Pancreas (tissue), 10 donors: ENCODE results near the gene MRNIP. TPM values are rescaled to one million over a fixed set of nuclear protein-coding genes. Genes with fewer than 3 reads are reported as not detected.

ENCODE experiments used
- ATAC-seq, 4 donors: fragments of 200-7000 bp; cut with Tn5 transposase; one replicate each; pipeline versions ENCODE4 v1.8.0 to v1.9.1; 2020; ENCODE audit warnings: mild to moderate bottlenecking in 4 of 4, moderate library complexity in 4 of 4
- DNase-seq, 6 donors: peaks; one replicate each; pipeline ENCODE4 v3.0.0-alpha.2; 2020
- FAIRE-seq: peaks from 2 replicates; lab custom pipeline; 2012; peaks lifted over from hg19 to GRCh38; lab: Jason Lieb, UNC
- H3K27ac ChIP-seq, 4 donors: fragments of 200-600 bp; sonication (generic); 1 replicate in 3 of 4; 2 replicates in 1 of 4; pipeline versions ENCODE4 v1.5.0 to v1.8.0; 2020
- H3K27me3 ChIP-seq, 4 donors: fragments of 200-600 bp; one replicate each; pipeline ENCODE4 v1.8.0; 2021
- H3K36me3 ChIP-seq, 3 donors: fragments of 200-600 bp; sonication (generic) in 1 of 3; one replicate each; pipeline versions ENCODE4 v1.5.0 to v1.8.0; 2020 to 2021
- H3K4me1 ChIP-seq, 3 donors: fragments of 200-600 bp; one replicate each; pipeline ENCODE4 v1.8.0; 2021
- H3K4me3 ChIP-seq, 4 donors: fragments of 200-600 bp; sonication (generic) in 2 of 4; one replicate each; pipeline versions ENCODE4 v1.5.0 to v1.8.0; 2020 to 2021
- H3K9me3 ChIP-seq, 4 donors: fragments of 200-600 bp; one replicate each; pipeline ENCODE4 v1.8.0; 2021
- WGBS, 2 donors: extraction: QIAGEN DNeasy Blood & Tissue Kit; methylation state at CpG; one replicate each; pipeline ENCODE4 v1.1.7; 2013; 5-methylcytosine and 5-hydroxymethylcytosine counted together
- intact Hi-C, 3 donors: fragments of 100-400 bp; cut with DNase I; formaldehyde crosslinking; loops; one replicate each; pipeline versions ENCODE4 v1.11.1 to v1.14.2; 2022
- polyA plus RNA-seq, 2 donors: library from polyadenylated mRNA; stranded (reverse); fragments of 200-250 nt; gene quantifications; one replicate each; pipeline ENCODE4 v1.2.3, GENCODE V29; 2013
- total RNA-seq, 6 donors: library from RNA; stranded (reverse); fragmentation: NEBNext Ultra II Directional in 4 of 6; extraction: Animal tissue kit (Norgen Biotek cat#: 25700) in 4 of 6; gene quantifications; one replicate each; pipeline versions ENCODE4 v1.2.1 to v1.2.4, GENCODE V29; 2021 to 2023
- TF ChIP-seq, protein P1 (sequence below), 4 donors: fragments of 200-600 bp; sonication (generic) in 3 of 4; IDR thresholded peaks; one replicate each; pipeline versions ENCODE4 v1.5.0 to v1.8.0; 2021; ENCODE audit warnings: antibody characterized with exemption in 4 of 4
- donor health status: healthy with polysubstance abuse.
- donor health status: DM: no; HTN: no; CAD: no; lungs with moderate emphysema.
- donor health status: DM: no; HTN: no; CAD: no.
- donor health status: control.
- donor health status: control.
- donor health status: Bipolar disorder and iron deficiency.
- donor health status: DM: yes; HTN: yes; CAD: no.
- donor health status: DM: no; HTN: no; CAD: no.
- donor health status: DM: no; HTN: no; CAD: no.
- donor health status: DM: yes; HTN: yes; CAD: no.

The MRNIP gene
- total and polyA plus RNA-seq, 8 donors, result 8.6 to 53.1 (median 16.9) TPM

DNA sequence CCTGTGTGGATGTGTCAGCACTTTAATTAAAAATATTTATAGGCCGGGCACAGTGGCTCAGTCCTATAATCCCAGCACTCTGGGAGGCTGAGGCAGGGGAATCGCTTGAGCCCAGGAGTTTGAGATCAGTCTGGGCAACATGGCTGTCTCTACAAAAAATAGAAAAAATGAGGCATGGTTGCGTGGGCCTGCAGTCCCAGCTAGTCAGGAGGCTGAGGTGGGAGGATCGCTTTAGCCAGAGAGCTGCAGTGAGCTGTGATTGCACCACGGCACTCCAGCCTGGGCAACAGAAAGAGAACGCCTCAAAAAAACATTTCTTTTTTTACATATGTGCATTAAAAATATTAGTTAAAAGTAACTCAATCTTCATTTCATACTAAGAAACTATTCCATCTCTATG is 42.8 kb upstream of the MRNIP start:
- peaks cover 0 to 22% (median 10%) of the 10 kb centered on the region in 3 donors for H3K36me3 ChIP-seq
- H3K4me3 ChIP-seq, result no peak overlapping the region
- H3K27ac ChIP-seq, result no peak overlapping the region
- no peaks in the 10 kb centered on the region for H3K27me3 ChIP-seq
- H3K4me1 ChIP-seq, result peaks cover 0 to 3% (median 3%) of the 10 kb centered on the region in 3 donors
- no peak for DNase-seq
- intact Hi-C loops, result loop anchor here in 1 of 3 donors (5.0 kb wide), 1 partner anchor 99 kb away; no protein-coding TSS in a partner anchor
- TF ChIP-seq, protein P1, sequence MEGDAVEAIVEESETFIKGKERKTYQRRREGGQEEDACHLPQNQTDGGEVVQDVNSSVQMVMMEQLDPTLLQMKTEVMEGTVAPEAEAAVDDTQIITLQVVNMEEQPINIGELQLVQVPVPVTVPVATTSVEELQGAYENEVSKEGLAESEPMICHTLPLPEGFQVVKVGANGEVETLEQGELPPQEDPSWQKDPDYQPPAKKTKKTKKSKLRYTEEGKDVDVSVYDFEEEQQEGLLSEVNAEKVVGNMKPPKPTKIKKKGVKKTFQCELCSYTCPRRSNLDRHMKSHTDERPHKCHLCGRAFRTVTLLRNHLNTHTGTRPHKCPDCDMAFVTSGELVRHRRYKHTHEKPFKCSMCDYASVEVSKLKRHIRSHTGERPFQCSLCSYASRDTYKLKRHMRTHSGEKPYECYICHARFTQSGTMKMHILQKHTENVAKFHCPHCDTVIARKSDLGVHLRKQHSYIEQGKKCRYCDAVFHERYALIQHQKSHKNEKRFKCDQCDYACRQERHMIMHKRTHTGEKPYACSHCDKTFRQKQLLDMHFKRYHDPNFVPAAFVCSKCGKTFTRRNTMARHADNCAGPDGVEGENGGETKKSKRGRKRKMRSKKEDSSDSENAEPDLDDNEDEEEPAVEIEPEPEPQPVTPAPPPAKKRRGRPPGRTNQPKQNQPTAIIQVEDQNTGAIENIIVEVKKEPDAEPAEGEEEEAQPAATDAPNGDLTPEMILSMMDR (IDR thresholded peaks at IDR 0.05), result no peak
- no peaks in the 10 kb centered on the region for H3K9me3 ChIP-seq
- 89 to 94% methylated on average over 6 of the region's 6 CpGs for WGBS, 2 donors
- no peak for ATAC-seq
- no peak for FAIRE-seq

DNA sequence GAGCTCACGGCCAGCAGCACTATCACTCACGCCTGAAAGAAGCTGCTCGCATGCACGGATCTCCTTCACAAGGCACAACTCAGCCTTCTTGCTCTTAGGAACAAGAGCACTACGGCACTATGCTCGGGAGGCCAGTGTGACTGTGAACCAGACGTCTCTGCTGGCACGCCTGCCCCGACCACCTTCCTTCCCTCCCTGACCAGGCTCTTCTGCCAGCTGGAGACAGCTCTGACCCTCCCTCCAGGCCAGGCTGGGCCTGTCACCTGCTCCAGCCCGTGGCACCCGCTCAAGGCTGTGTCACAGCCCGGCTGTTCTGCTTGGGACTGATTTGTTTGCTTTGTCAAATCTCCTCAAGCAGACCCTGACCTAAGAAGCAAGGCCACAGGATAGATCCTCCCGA is 42.1 kb upstream of the MRNIP start:
- H3K27ac ChIP-seq, result no peak overlapping the region
- 39 to 40% methylated on average over 13 of the region's 13 CpGs for WGBS, 2 donors
- peaks cover 0 to 22% (median 10%) of the 10 kb centered on the region in 3 donors for H3K36me3 ChIP-seq
- H3K9me3 ChIP-seq, result no peaks in the 10 kb centered on the region
- TF ChIP-seq, protein P1 (IDR thresholded peaks at IDR 0.05), result no peak
- no peaks in the 10 kb centered on the region for H3K27me3 ChIP-seq
- intact Hi-C loops, result loop anchor here in 1 of 3 donors (5.0 kb wide), 1 partner anchor 98 kb away; no protein-coding TSS in a partner anchor
- peak in 5 of 6 donors; percentile 38 to 69 (median 44) for DNase-seq
- no peak overlapping the region for H3K4me3 ChIP-seq
- peak; percentile 81 to 95 (median 86) for ATAC-seq
- no peak for FAIRE-seq
- H3K4me1 ChIP-seq, result no peaks in the 10 kb centered on the region

DNA sequence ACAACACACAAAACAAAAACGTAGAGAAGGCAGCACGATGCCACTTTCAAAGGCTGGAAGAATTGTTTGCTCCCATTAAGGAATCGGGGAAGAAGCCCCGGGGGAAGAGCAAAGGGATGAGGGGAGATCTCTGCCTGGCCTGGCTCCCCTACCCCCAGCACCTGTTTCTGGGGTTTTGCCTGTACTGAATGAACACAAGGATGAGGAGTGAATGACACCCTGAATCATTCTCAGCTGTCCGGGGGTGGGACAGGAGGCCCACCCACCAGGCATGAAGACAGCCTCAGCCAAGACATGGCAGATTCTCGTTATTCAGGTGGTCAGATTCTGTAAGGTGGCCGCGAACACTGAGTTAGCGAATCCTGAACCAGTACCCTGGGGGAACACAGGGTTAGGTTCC is 41.6 kb upstream of the MRNIP start:
- FAIRE-seq, result no peak
- intact Hi-C loops, result loop anchor here in 1 of 3 donors (5.0 kb wide), 1 partner anchor 98 kb away; no protein-coding TSS in a partner anchor

DNA sequence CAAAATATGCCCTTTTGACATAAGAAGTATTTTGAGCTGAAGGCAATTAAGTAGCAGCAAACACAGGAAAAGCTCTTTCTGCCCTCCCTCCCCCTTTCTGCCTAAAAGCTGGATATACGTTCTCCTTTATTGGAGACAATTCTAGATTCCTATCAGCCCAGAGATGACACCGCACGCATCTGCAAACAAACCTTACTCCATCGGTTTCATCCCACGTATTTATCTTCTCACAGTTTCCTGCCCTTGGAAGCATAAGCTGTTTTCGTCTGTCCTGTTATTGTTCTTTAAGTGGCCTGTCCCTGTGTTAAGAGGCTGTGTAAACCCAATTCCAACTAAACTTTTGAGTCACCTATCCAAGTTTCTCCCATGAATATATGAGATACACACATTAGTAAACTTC is 37.2 kb upstream of the MRNIP start:
- H3K27ac ChIP-seq, result no peak overlapping the region
- WGBS, 2 donors, result 70 to 77% methylated on average over 6 of the region's 6 CpGs
- ATAC-seq, result no peak

More for the DNA sequence above, 41.6 kb upstream of the MRNIP start:
- 83 to 87% methylated on average over 9 of the region's 9 CpGs for WGBS, 2 donors
- DNase-seq (no peak), ATAC-seq (no peak)
- Histone ChIP-seq H3K9me3 (no peaks in the 10 kb centered on the region), H3K4me3 (no peak overlapping the region), H3K27me3 (no peaks in the 10 kb centered on the region), H3K36me3 (peaks cover 0 to 22% (median 10%) of the 10 kb centered on the region in 3 donors), H3K4me1 (no peaks in the 10 kb centered on the region), H3K27ac (no peak overlapping the region)
- TF ChIP-seq, protein P1 (IDR thresholded peaks at IDR 0.05), result no peak

More for the DNA sequence above, 37.2 kb upstream of the MRNIP start:
- Histone ChIP-seq H3K27me3 (no peaks in the 10 kb centered on the region), H3K9me3 (no peaks in the 10 kb centered on the region), H3K4me3 (no peak overlapping the region), H3K36me3 (peaks cover 0 to 60% (median 37%) of the 10 kb centered on the region in 3 donors), H3K4me1 (no peaks in the 10 kb centered on the region)
- TF ChIP-seq, protein P1 (IDR thresholded peaks at IDR 0.05), result no peak
- DNase-seq (no peak), FAIRE-seq (no peak)
- intact Hi-C loops, result no loop called here
